ENCODE results near the gene CCDC83.

The CCDC83 gene

DNA sequence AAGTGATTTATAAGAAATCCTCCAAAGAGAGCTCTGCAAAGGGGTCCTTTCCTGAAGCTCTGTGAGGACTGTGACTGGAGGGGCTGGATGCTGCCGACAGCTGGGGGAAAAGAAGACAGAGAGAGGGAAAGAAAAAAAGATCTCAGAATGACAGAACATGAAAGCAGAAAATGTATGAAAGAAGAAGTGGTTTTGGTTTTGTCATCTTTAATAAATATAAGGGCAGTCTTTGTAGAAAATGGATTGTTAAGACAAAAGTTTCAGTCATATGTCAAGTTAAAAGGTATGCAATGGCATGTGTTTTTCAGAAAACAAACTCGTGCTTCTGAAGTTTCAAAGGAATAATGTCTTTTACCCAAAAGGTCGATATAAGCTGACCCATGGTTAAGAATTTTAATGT is 105.5 kb downstream of the CCDC83 start:
- Histone ChIP-seq H3K4me1 (peaks cover 0 to 12% (median 0%) of the 10 kb centered on the region in 10 experiments; a peak in 5 of 20 replicates), H3K36me3 (peaks cover 77 to 100% (median 96%) of the 10 kb centered on the region in 11 experiments), H3K9ac (no peak overlapping the region; a peak in 1 of 22 replicates), H3K9me3 (replicated peaks in 1 of 11) (peaks cover 0 to 7% (median 0%) of the 10 kb centered on the region in 11 experiments; a peak in 1 of 22 replicates), H4K20me1 (peaks cover 0 to 100% (median 25%) of the 10 kb centered on the region in 11 experiments; a peak in 15 of 22 replicates), H3K4me2 (no peak overlapping the region), H3K27me3 (no peaks in the 10 kb centered on the region), H3K4me3 (no peak overlapping the region), H3K27ac (no peak overlapping the region)
- no peak for TF ChIP-seq Cebpa-rat (IDR thresholded peaks at IDR 0.05)

DNA sequence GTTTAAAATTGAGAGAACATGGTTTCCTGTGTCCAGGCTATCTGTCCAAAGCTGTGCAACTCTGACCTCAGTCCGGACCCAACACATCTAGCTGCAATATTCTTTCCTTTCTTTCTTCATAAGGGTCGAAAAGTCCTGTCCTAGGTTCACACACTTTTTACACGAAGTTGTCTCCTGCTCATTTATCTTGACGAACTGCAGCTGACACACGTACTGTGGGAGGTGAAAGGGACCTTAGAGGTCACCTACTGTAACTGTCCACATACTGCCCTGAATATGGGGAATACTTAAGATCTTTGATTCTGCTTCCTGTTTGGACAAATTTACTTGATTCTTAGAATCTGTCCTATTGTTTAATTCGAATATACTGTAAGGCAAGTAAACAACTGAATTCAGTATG is 105.9 kb downstream of the CCDC83 start:
- TF ChIP-seq Cebpa-rat (IDR thresholded peaks at IDR 0.05) = no peak
- H3K27me3 ChIP-seq = no peaks in the 10 kb centered on the region
- no peak overlapping the region for H3K9ac ChIP-seq
- H3K36me3 ChIP-seq = peaks cover 77 to 100% (median 96%) of the 10 kb centered on the region in 11 experiments
- H3K4me1 ChIP-seq = peaks cover 0 to 12% (median 0%) of the 10 kb centered on the region in 10 experiments; a peak in 5 of 20 replicates
- H3K27ac ChIP-seq = no peak overlapping the region
- H3K4me3 ChIP-seq = no peak overlapping the region
- no peak overlapping the region for H3K4me2 ChIP-seq
- H4K20me1 ChIP-seq = peaks cover 0 to 100% (median 25%) of the 10 kb centered on the region in 11 experiments; a peak in 15 of 22 replicates
- peaks cover 0 to 5% (median 0%) of the 10 kb centered on the region in 11 experiments; a peak in 1 of 22 replicates for H3K9me3 ChIP-seq (replicated peaks in 1 of 11)

DNA sequence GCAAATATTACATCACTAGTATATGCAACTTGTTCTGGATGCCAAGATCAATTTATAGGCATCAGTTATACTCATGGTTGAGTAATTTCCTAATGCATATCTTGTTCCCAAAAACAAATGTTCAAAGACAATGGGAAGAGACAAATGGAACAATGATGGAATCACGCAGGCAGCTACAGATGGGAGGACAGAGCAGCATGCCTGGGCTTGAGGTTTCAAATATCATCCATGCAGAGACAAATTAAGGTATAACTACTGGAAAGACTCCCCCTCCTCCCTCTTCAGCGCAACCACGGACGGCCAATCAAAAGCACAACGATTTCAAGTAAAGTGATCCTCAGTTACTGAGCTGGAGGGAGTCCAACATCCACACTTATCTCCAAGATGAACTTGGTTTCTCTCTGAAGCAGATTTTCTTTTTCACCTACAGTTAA is 106.8 kb downstream of the CCDC83 start:
- Histone ChIP-seq H3K9ac (no peak overlapping the region), H3K27ac (no peak overlapping the region), H3K36me3 (peaks cover 77 to 100% (median 96%) of the 10 kb centered on the region in 11 experiments), H4K20me1 (peaks cover 0 to 100% (median 25%) of the 10 kb centered on the region in 11 experiments; a peak in 15 of 22 replicates), H3K27me3 (no peaks in the 10 kb centered on the region), H3K4me1 (peaks cover 0 to 12% (median 0%) of the 10 kb centered on the region in 10 experiments; a peak in 5 of 20 replicates), H3K9me3 (replicated peaks in 1 of 11) (no peaks in the 10 kb centered on the region), H3K4me3 (no peak overlapping the region), H3K4me2 (no peak overlapping the region)
- no peak for TF ChIP-seq Cebpa-rat (IDR thresholded peaks at IDR 0.05)

DNA sequence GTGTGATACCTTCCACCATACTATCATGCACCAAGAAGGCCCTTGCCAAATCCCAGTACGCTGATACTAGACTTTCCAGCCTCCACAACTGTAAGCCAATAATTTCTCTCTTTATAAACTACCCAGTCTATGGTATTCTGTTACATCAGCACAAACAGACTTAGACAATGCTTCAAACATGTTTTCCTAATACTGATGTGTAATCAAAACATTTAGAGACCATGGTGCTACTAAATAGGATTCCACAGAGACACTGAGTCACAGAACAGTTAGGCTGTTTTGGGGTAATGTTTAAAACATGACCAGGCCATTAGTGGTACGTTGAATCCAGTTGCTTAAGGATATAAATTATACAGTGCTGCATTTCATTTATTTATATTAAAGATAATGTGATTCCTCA is 110.0 kb downstream of the CCDC83 start:
- Histone ChIP-seq H4K20me1 (peaks cover 0 to 100% (median 32%) of the 10 kb centered on the region in 11 experiments; a peak in 15 of 22 replicates), H3K9ac (no peak overlapping the region), H3K27ac (no peak overlapping the region), H3K36me3 (peaks cover 64 to 100% (median 96%) of the 10 kb centered on the region in 11 experiments), H3K4me2 (no peak overlapping the region), H3K9me3 (replicated peaks in 1 of 11) (no peaks in the 10 kb centered on the region), H3K27me3 (no peaks in the 10 kb centered on the region), H3K4me3 (no peak overlapping the region), H3K4me1 (peaks cover 0 to 12% (median 0%) of the 10 kb centered on the region in 10 experiments; a peak in 5 of 20 replicates)
- no peak for TF ChIP-seq Cebpa-rat (IDR thresholded peaks at IDR 0.05)

DNA sequence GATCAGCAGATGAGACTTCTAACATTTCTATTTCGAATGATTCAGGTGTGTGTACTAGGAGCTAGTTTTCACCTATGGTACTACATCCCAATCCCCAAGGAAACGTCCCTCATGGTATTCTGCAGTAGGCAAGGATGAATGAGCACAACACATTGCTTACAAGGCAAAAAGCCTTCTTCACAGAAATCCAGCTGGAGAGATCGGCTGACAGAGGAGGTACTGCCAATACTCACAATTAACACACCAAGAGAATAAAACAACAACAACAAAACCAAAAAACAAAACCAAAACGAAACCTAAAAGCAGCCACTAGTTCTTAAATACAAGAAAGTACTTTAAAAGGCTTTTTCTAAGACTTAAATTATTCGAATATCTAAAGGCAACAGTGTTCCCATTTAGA is 112.3 kb downstream of the CCDC83 start:
- no peak for TF ChIP-seq Cebpa-rat (IDR thresholded peaks at IDR 0.05)
- H3K36me3 ChIP-seq = peaks cover 74 to 100% (median 98%) of the 10 kb centered on the region in 11 experiments
- H3K27me3 ChIP-seq = no peaks in the 10 kb centered on the region

More for the DNA sequence above, 112.3 kb downstream of the CCDC83 start:
- H3K4me3 ChIP-seq = no peak overlapping the region
- H3K4me1 ChIP-seq = no peaks in the 10 kb centered on the region; a peak in 2 of 20 replicates
- no peak overlapping the region for H3K27ac ChIP-seq
- peaks cover 0 to 100% (median 23%) of the 10 kb centered on the region in 11 experiments; a peak in 14 of 22 replicates for H4K20me1 ChIP-seq
- H3K9ac ChIP-seq = no peak overlapping the region
- H3K9me3 ChIP-seq (replicated peaks in 1 of 11) = no peaks in the 10 kb centered on the region
- no peak overlapping the region for H3K4me2 ChIP-seq

Measured in BLaER1 treated with 17β-estradiol and CSF1 and Interleukin-3, amounts not matched to agents 10 nM and 100 nM (cell line).